ENCODE results near the gene CD164L2.

CD164L2 gene

GRCh38 chr1:27342391-27342777 is 40.7 kb downstream of the CD164L2 start:
- Histone ChIP-seq H3K27me3 (ENCODE audit: low read length) (no peaks in the 10 kb centered on the region), H3K9me3 (ENCODE audit: insufficient read depth, low read length) (no peaks in the 10 kb centered on the region), H3K9me2 (replicated peaks; ENCODE audit: insufficient read depth, low read length) (no peaks in the 10 kb centered on the region), H4K20me1 (ENCODE audit: low read depth, low read length) (no peaks in the 10 kb centered on the region), H3K9ac (ENCODE audit: low read length) (peak overlapping the region; percentile 95), H3K4me3 (ENCODE audit: insufficient read depth, low read length, poor library complexity, severe bottlenecking) (peak overlapping the region; percentile 95), H3K79me2 (ENCODE audit: insufficient read depth, low read length) (peaks cover 5% of the 10 kb centered on the region; the same call in 1 of the 2 replicates), H3K4me2 (ENCODE audit: low read depth, low read length, poor library complexity, severe bottlenecking) (peak overlapping the region; percentile 95), H3K36me3 (ENCODE audit: low read length) (no peaks in the 10 kb centered on the region), H3K27ac (ENCODE audit: low read depth, low read length) (peak overlapping the region; percentile 91), H2AFZ (ENCODE audit: low read depth, low read length, severe bottlenecking) (peak overlapping the region; percentile 65), H3F3A (ENCODE audit: insufficient read depth) (peaks cover 21% of the 10 kb centered on the region)
- no peak for TF ChIP-seq EZH2phosphoT487 (conservative IDR thresholded peaks at IDR 0.05; ENCODE audit: low read length)
- no peak for TF ChIP-seq CTCF (IDR thresholded peaks at IDR 0.05; ENCODE audit: insufficient read depth, low read length, poor library complexity, severe bottlenecking)

GRCh38 chr1:27341525-27342252 is 41.4 kb downstream of the CD164L2 start, which contains the start of gene SYTL1:
SYTL1 (plus strand) TSS chr1:27342022; CDS start chr1:27345335, 3,313 bp downstream.
- H3K4me3 ChIP-seq (ENCODE audit: insufficient read depth, low read length, poor library complexity, severe bottlenecking): peak within 1 kb of the TSS; percentile 95
- H3K36me3 ChIP-seq (ENCODE audit: low read length): no peaks in the 10 kb centered on the region
- no peaks in the 10 kb centered on the region for H3K9me3 ChIP-seq (ENCODE audit: insufficient read depth, low read length)
- H2AFZ ChIP-seq (ENCODE audit: low read depth, low read length, severe bottlenecking): peak within 1 kb of the TSS; percentile 65
- no peaks in the 10 kb centered on the region for H4K20me1 ChIP-seq (ENCODE audit: low read depth, low read length)
- peak within 1 kb of the TSS; percentile 91 for H3K27ac ChIP-seq (ENCODE audit: low read depth, low read length)
- H3K9ac ChIP-seq (ENCODE audit: low read length): peak within 1 kb of the TSS; percentile 95
- H3F3A ChIP-seq (ENCODE audit: insufficient read depth): peaks cover 21% of the 10 kb centered on the region
- H3K4me2 ChIP-seq (ENCODE audit: low read depth, low read length, poor library complexity, severe bottlenecking): peak within 1 kb of the TSS; percentile 95
- H3K79me2 ChIP-seq (ENCODE audit: insufficient read depth, low read length): peaks cover 5% of the 10 kb centered on the region; the same call in 1 of the 2 replicates
- TF ChIP-seq CTCF (IDR thresholded peaks at IDR 0.05; ENCODE audit: insufficient read depth, low read length, poor library complexity, severe bottlenecking): no peak
- no peak for TF ChIP-seq EZH2phosphoT487 (conservative IDR thresholded peaks at IDR 0.05; ENCODE audit: low read length)
- H3K9me2 ChIP-seq (replicated peaks; ENCODE audit: insufficient read depth, low read length): no peaks in the 10 kb centered on the region
- no peaks in the 10 kb centered on the region for H3K27me3 ChIP-seq (ENCODE audit: low read length)

- Histone ChIP-seq H4K20me1 (ENCODE audit: low read depth, low read length) (no peaks in the 10 kb centered on the region), H3F3A (ENCODE audit: insufficient read depth) (peaks cover 21% of the 10 kb centered on the region), H3K79me2 (ENCODE audit: insufficient read depth, low read length) (peaks cover 5% of the 10 kb centered on the region; the same call in 1 of the 2 replicates), H2AFZ (ENCODE audit: low read depth, low read length, severe bottlenecking) (no peak overlapping the region), H3K4me3 (ENCODE audit: insufficient read depth, low read length, poor library complexity, severe bottlenecking) (no peak overlapping the region), H3K27ac (ENCODE audit: low read depth, low read length) (peak overlapping the region; percentile 91; the same call in 1 of the 2 replicates), H3K27me3 (ENCODE audit: low read length) (no peaks in the 10 kb centered on the region), H3K9me2 (replicated peaks; ENCODE audit: insufficient read depth, low read length) (no peaks in the 10 kb centered on the region), H3K4me2 (ENCODE audit: low read depth, low read length, poor library complexity, severe bottlenecking) (no peak overlapping the region), H3K9ac (ENCODE audit: low read length) (no peak overlapping the region), H3K36me3 (ENCODE audit: low read length) (no peaks in the 10 kb centered on the region), H3K9me3 (ENCODE audit: insufficient read depth, low read length) (no peaks in the 10 kb centered on the region)
- TF ChIP-seq EZH2phosphoT487 (conservative IDR thresholded peaks at IDR 0.05; ENCODE audit: low read length) (no peak), CTCF (IDR thresholded peaks at IDR 0.05; ENCODE audit: insufficient read depth, low read length, poor library complexity, severe bottlenecking) (no peak)
Observed at GRCh38 chr1:27339213-27339612, 43.9 kb downstream of the CD164L2 start.

All from SU-DHL-6 (cell line).